HepG2 (cell line): ENCODE results near the gene TMEM200A. TPM values are rescaled to one million over a fixed set of nuclear protein-coding genes. Genes with fewer than 3 reads are reported as not detected.

Experiments used
- ATAC-seq: fragments of 200-7000 bp; cut with Tn5 transposase; 3 replicates; pipeline ENCODE4 v1.9.1; 2020; ENCODE audit warnings: mild to moderate bottlenecking, moderate library complexity
- BruUV-seq: library from RNA; stranded (reverse); fragments of 400-500 nt; replicated peaks from 2 replicates; lab custom pipeline; 2021; lab: Mats Ljungman, UMichigan
- CTCF ChIA-PET: fragments of 300-600 bp; formaldehyde crosslinking; extraction: SDS; loops from one replicate; lab custom pipeline; 2021; ENCODE audit warnings: low total read pairs, inconsistent platforms, low intra/inter-chr PET ratio; lab: Yijun Ruan, JAX
- POLR2A ChIA-PET: fragments of 350-600 bp; sonication (Branson Sonifier 250); formaldehyde crosslinking; loops from one replicate; lab custom pipeline; 2020; ENCODE audit warnings: antibody characterized with exemption, inconsistent platforms; lab: Yijun Ruan, JAX
- DNase-seq: peaks from one replicate; pipeline ENCODE4 v3.0.0-alpha.2; 2015; ENCODE audit warnings: low spot score
- FAIRE-seq: peaks from 3 replicates; lab custom pipeline; 2011; peaks lifted over from hg19 to GRCh38; lab: Jason Lieb, UNC
- H2AFZ ChIP-seq: one replicate; pipeline ENCODE4 v1.6.1; 2011; ENCODE audit warnings: low read length, inconsistent platforms
- H3K27ac ChIP-seq: fragments of 300-600 bp; 3 replicates; pipeline ENCODE4 v1.8.0; 2011; ENCODE audit warnings: mixed run types, mild to moderate bottlenecking, mixed read lengths, low read length, inconsistent platforms; ENCODE audit not compliant: insufficient read depth; ENCODE audit errors: extremely low read length
- H3K27me3 ChIP-seq, 2 experiments: fragments of 200-600 bp in 1 of 2; 2 replicates in 1 of 2; 3 replicates in 1 of 2; pipeline versions ENCODE4 v1.6.0 to v1.8.0; 2011; ENCODE audit warnings: low read length in 2 of 2, mild to moderate bottlenecking in 2 of 2, moderate library complexity in 2 of 2, inconsistent platforms in 1 of 2; ENCODE audit not compliant: insufficient read depth in 2 of 2, control insufficient read depth in 1 of 2
- H3K36me3 ChIP-seq, 2 experiments: fragments of 200-600 bp in 1 of 2; replicated peaks in 1 of 2; 2 replicates in 1 of 2; 3 replicates in 1 of 2; pipeline versions ENCODE4 v1.5.1 to v1.8.0; 2011; ENCODE audit warnings: low read length in 2 of 2, inconsistent platforms in 1 of 2; ENCODE audit not compliant: insufficient read depth in 2 of 2, control insufficient read depth in 1 of 2
- H3K4me1 ChIP-seq: 2 replicates; pipeline ENCODE4 v1.5.1; 2012; ENCODE audit warnings: low read length, inconsistent platforms; ENCODE audit not compliant: insufficient read depth
- H3K4me2 ChIP-seq: 2 replicates; pipeline ENCODE4 v1.6.0; 2011; ENCODE audit warnings: low read depth, low read length, inconsistent platforms
- H3K4me3 ChIP-seq, 3 experiments: fragments of 200-600 bp in 1 of 3; sonication (generic), shearing (Covaris generic) in 1 of 3; replicated peaks in 1 of 3; 2 replicates each; pipeline ENCODE4 v1.5.1; 2011 to 2016; ENCODE audit warnings: low read length in 3 of 3, inconsistent platforms in 2 of 3, low read depth in 2 of 3, mild to moderate bottlenecking in 2 of 3, control low read depth in 1 of 3, mixed read lengths in 1 of 3; ENCODE audit not compliant: insufficient read depth in 1 of 3
- H3K79me2 ChIP-seq: one replicate; pipeline ENCODE4 v1.6.1; 2011; ENCODE audit warnings: low read length, inconsistent platforms; ENCODE audit not compliant: insufficient read depth
- H3K9ac ChIP-seq: 2 replicates; pipeline ENCODE4 v1.6.0; 2011; ENCODE audit warnings: mild to moderate bottlenecking, low read depth, low read length, inconsistent platforms; ENCODE audit not compliant: insufficient read depth
- H3K9me3 ChIP-seq: 2 replicates; pipeline ENCODE4 v1.5.1; 2012; ENCODE audit warnings: mild to moderate bottlenecking, low read length
- H4K20me1 ChIP-seq: 2 replicates; pipeline ENCODE4 v1.6.0; 2011; ENCODE audit warnings: inconsistent platforms, mild to moderate bottlenecking, low read length, moderate library complexity; ENCODE audit not compliant: insufficient read depth
- CBX5 ChIP-seq: sonication (generic); formaldehyde crosslinking; IDR thresholded peaks from 2 replicates; pipeline ENCODE4 v1.4.0; 2020; ENCODE audit warnings: missing genetic modification reagents, borderline replicate concordance
- DBP ChIP-seq: sonication (generic); formaldehyde crosslinking; IDR thresholded peaks from 2 replicates; pipeline ENCODE4 v1.4.0; 2020; ENCODE audit warnings: missing genetic modification reagents; ENCODE audit errors: not compliant biosample characterization
- GABPA ChIP-seq, 2 experiments: IDR thresholded peaks; 2 replicates each; pipeline ENCODE4 v1.6.1; 2011 to 2016; ENCODE audit warnings: low read depth in 2 of 2, low read length in 1 of 2, missing biosample characterization in 1 of 2, missing genetic modification characterization in 1 of 2
- HMG20A ChIP-seq: IDR thresholded peaks from 2 replicates; pipeline ENCODE4 v1.6.1; 2016; ENCODE audit warnings: borderline replicate concordance
- HNRNPUL1 ChIP-seq: fragments of 200-400 bp; formaldehyde crosslinking; IDR thresholded peaks from 2 replicates; pipeline ENCODE4 v1.6.1; 2017; ENCODE audit warnings: low read depth, mild to moderate bottlenecking, low read length, moderate library complexity
- KDM3A ChIP-seq: IDR thresholded peaks from 2 replicates; pipeline ENCODE4 v1.6.1; 2018; ENCODE audit warnings: low read depth, missing compliant biosample characterization
- NCOA2 ChIP-seq: sonication (generic); formaldehyde crosslinking; IDR thresholded peaks from 2 replicates; pipeline ENCODE4 v1.8.0; 2022; ENCODE audit warnings: inconsistent platforms
- TSC22D2 ChIP-seq: sonication (generic); formaldehyde crosslinking; IDR thresholded peaks from 2 replicates; pipeline ENCODE4 v1.5.1; 2020; ENCODE audit warnings: missing genetic modification reagents, mild to moderate bottlenecking, borderline replicate concordance
- WIZ ChIP-seq: sonication (generic); formaldehyde crosslinking; IDR thresholded peaks from 2 replicates; pipeline ENCODE4 v1.5.1; 2020; ENCODE audit warnings: mild to moderate bottlenecking, missing genetic modification reagents
- ZMAT3 ChIP-seq: sonication (generic); formaldehyde crosslinking; conservative IDR thresholded peaks from 2 replicates; pipeline ENCODE4 v1.7.0; 2021; ENCODE audit warnings: missing genetic modification reagents
- ZNF253 ChIP-seq: sonication (generic); formaldehyde crosslinking; IDR thresholded peaks from 2 replicates; pipeline ENCODE4 v1.8.0; 2022; ENCODE audit warnings: mild to moderate bottlenecking, missing genetic modification reagents, borderline replicate concordance
- ZNF382 ChIP-seq: sonication (generic); formaldehyde crosslinking; IDR thresholded peaks from 2 replicates; pipeline ENCODE4 v1.5.0; 2020; ENCODE audit warnings: missing genetic modification reagents, mild to moderate bottlenecking, borderline replicate concordance
- ZNF530 ChIP-seq: sonication (generic); formaldehyde crosslinking; IDR thresholded peaks from 2 replicates; pipeline ENCODE4 v1.5.0; 2020; ENCODE audit warnings: low read depth, mild to moderate bottlenecking, missing genetic modification reagents
- ZNF598 ChIP-seq: sonication (generic); formaldehyde crosslinking; IDR thresholded peaks from 2 replicates; pipeline ENCODE4 v1.5.1; 2020; ENCODE audit warnings: mild to moderate bottlenecking, missing genetic modification reagents, borderline replicate concordance
- ZNF615 ChIP-seq: sonication (generic); formaldehyde crosslinking; IDR thresholded peaks from 2 replicates; pipeline ENCODE4 v1.5.0; 2020; ENCODE audit warnings: mild to moderate bottlenecking, missing genetic modification reagents, borderline replicate concordance
- ZNF678 ChIP-seq: sonication (generic); formaldehyde crosslinking; IDR thresholded peaks from 2 replicates; pipeline ENCODE4 v1.4.0; 2020; ENCODE audit warnings: mild to moderate bottlenecking, missing genetic modification reagents
- ZNF775 ChIP-seq: sonication (generic); formaldehyde crosslinking; IDR thresholded peaks from 2 replicates; pipeline ENCODE4 v1.4.0; 2020; ENCODE audit warnings: missing genetic modification reagents, mild to moderate bottlenecking, moderate library complexity, borderline replicate concordance
- ZNF841 ChIP-seq: sonication (generic); formaldehyde crosslinking; IDR thresholded peaks from 2 replicates; pipeline ENCODE4 v1.8.1; 2023; ENCODE audit warnings: missing genetic modification reagents, borderline replicate concordance
- WGBS: methylation state at CpG from one replicate; pipeline ENCODE4 v1.1.6; 2017; ENCODE audit warnings: low lambda C conversion rate; 5-methylcytosine and 5-hydroxymethylcytosine counted together
- in situ Hi-C: cut with HindIII; loops from 2 replicates; pipeline ENCODE4 v1.10.0; 2017; ENCODE audit warnings: low pct_unique_long_range_greater_than_20kb; ENCODE audit not compliant: extremely low pct_ligation_motif_present
- intact Hi-C: fragments of 100-400 bp; cut with micrococcal nuclease; formaldehyde crosslinking; loops from one replicate; pipeline ENCODE4 v1.10.0; 2022; ENCODE audit not compliant: unreplicated experiment
- polyA plus RNA-seq, 8 experiments: library from polyadenylated mRNA; depleted of rRNA in 3 of 8; stranded (reverse) in 7 of 8; unstranded in 1 of 8; fragments of >200 nt; fragmentation: Illumina TruSeq in 4 of 8; extraction: Trizol in 4 of 8; gene quantifications; 2 replicates each; pipeline versions ENCODE4 v1.2.1 to v1.2.3, GENCODE V29; 2011 to 2016; ENCODE audit warnings: low read depth in 4 of 8, missing spikeins in 1 of 8, mixed read lengths in 1 of 8; ENCODE audit not compliant: insufficient read depth in 1 of 8
- total RNA-seq, 5 experiments: library from RNA; depleted of rRNA; stranded (reverse); fragments of >200 nt; fragmentation: Illumina TruSeq; extraction: Trizol; gene quantifications; 2 replicates each; pipeline ENCODE4 v1.2.3, GENCODE V29; 2016; ENCODE audit warnings: low read depth in 1 of 5
- TF ChIP-seq, protein P1 (sequence below): sonication (generic); IDR thresholded peaks from 2 replicates; pipeline ENCODE4 v1.6.1; 2016; ENCODE audit warnings: low read depth, borderline replicate concordance
- TF ChIP-seq, protein P2 (sequence below): sonication (generic); formaldehyde crosslinking; IDR thresholded peaks from 2 replicates; pipeline ENCODE4 v1.5.0; 2020; ENCODE audit warnings: mild to moderate bottlenecking, missing genetic modification reagents

The TMEM200A gene
- total and polyA plus RNA-seq, 2 of the 13 experiments (the other 11 are each of a cell fraction or from before 2014, with no cell fraction given): 0.34 TPM; not detected in 1

DNA sequence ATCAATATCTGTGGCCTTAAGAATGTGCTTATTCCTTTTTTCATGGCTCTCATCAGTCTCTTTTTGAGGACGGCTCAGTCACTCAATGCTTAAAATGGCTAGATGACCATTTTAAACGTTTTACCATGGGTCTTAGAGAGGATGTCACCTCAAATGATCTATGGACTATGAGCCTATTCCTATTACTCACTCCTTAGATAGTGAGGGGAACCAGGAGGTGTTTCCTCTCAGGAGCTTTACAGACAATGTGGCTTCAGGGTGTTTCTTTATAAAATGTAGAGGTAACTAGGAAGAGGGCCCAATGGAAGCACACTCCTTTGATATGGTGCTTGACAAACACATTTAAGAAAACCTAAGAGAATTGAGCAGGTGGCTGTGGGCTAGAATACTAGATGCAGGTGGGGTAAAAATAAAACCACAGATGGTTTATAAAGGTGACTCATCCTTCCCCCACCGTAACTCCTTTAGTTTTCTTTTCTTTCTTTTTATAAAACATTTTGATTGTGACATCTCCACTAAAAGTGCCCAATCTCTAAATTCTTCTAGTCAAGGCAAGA lies 1.5 kb upstream of the TMEM200A start:
- CTCF ChIA-PET: interaction anchor here (1.7 to 2.1 kb wide), 2 partner anchors 396 to 479 kb away, joined by 7 to 16 read pairs; no protein-coding TSS in a partner anchor
- 14% methylated on average over 3 of the region's 3 CpGs for whole genome bisulfite sequencing
- TF ChIP-seq KDM3A (no peak), ZNF530 (CRISPR knock-in tag) (no peak), TSC22D2 (CRISPR knock-in tag) (no peak), WIZ (CRISPR knock-in tag) (no peak), CBX5 (no peak), ZNF382 (CRISPR knock-in tag) (no peak), HMG20A (CRISPR knock-in tag) (no peak), NCOA2 (CRISPR knock-in tag) (no peak), ZNF615 (CRISPR knock-in tag) (no peak), GABPA (IDR thresholded peaks at IDR 0.05; ENCODE audit: low read depth, low read length) (no peak), GABPA (CRISPR knock-in tag; IDR thresholded peaks at IDR 0.05; ENCODE audit: low read depth) (no peak), ZNF678 (no peak), ZNF598 (CRISPR knock-in tag) (no peak), ZMAT3 (CRISPR knock-in tag) (no peak), ZNF841 (no peak), ZNF253 (CRISPR knock-in tag) (no peak), HNRNPUL1 (no peak), DBP (CRISPR knock-in tag) (no peak), ZNF775 (CRISPR knock-in tag) (no peak)
- TF ChIP-seq, protein P1, sequence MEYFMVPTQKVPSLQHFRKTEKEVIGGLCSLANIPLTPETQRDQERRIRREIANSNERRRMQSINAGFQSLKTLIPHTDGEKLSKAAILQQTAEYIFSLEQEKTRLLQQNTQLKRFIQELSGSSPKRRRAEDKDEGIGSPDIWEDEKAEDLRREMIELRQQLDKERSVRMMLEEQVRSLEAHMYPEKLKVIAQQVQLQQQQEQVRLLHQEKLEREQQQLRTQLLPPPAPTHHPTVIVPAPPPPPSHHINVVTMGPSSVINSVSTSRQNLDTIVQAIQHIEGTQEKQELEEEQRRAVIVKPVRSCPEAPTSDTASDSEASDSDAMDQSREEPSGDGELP: no peak
- TF ChIP-seq, protein P2, sequence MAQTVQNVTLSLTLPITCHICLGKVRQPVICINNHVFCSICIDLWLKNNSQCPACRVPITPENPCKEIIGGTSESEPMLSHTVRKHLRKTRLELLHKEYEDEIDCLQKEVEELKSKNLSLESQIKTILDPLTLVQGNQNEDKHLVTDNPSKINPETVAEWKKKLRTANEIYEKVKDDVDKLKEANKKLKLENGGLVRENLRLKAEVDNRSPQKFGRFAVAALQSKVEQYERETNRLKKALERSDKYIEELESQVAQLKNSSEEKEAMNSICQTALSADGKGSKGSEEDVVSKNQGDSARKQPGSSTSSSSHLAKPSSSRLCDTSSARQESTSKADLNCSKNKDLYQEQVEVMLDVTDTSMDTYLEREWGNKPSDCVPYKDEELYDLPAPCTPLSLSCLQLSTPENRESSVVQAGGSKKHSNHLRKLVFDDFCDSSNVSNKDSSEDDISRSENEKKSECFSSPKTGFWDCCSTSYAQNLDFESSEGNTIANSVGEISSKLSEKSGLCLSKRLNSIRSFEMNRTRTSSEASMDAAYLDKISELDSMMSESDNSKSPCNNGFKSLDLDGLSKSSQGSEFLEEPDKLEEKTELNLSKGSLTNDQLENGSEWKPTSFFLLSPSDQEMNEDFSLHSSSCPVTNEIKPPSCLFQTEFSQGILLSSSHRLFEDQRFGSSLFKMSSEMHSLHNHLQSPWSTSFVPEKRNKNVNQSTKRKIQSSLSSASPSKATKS (CRISPR knock-in tag): no peak
- Histone ChIP-seq H3K27ac (no peak overlapping the region), H3K4me3 (no peak overlapping the region), H3K4me1 (peaks cover 9% of the 10 kb centered on the region), H3K9me3 (no peaks in the 10 kb centered on the region), H3K36me3 (no peaks in the 10 kb centered on the region), H3K9ac (no peak overlapping the region), H3K79me2 (no peaks in the 10 kb centered on the region), H2AFZ (no peak overlapping the region), H3K27me3 (peaks cover 2 to 34% of the 10 kb centered on the region in 2 experiments; a peak in 4 of 5 replicates), H4K20me1 (no peaks in the 10 kb centered on the region), H3K4me2 (no peak overlapping the region)
- no peak for DNase-seq
- intact Hi-C loops: no loop called here
- BruUV-seq: no TSS peak
- in situ Hi-C loops: loop anchor here (10.0 kb wide), 1 partner anchor 480 kb away; no protein-coding TSS in a partner anchor
- FAIRE-seq: no peak
- POLR2A ChIA-PET: no interaction called here
- no peak for ATAC-seq
